T-helper 1 cell treated with Interleukin-12 subunit alpha and Interleukin-12 subunit beta and Interleukin-4 antibody, amounts not matched to agents 30 μg/mL and 1 μg/mL, for 36 hours (primary cell): ENCODE results near the gene CARMIL1.

Source experiments
- H3K27ac Mint-ChIP-seq: one replicate; pipeline ENCODE4 v1.8.0; 2021; ENCODE audit warnings: mild to moderate bottlenecking, mixed read lengths
- H3K27me3 Mint-ChIP-seq: one replicate; pipeline ENCODE4 v1.8.0; 2021; ENCODE audit warnings: low read depth, mixed read lengths
- H3K36me3 Mint-ChIP-seq: one replicate; pipeline ENCODE4 v1.8.0; 2021; ENCODE audit warnings: low read depth, mixed read lengths
- H3K4me1 Mint-ChIP-seq: one replicate; pipeline ENCODE4 v1.8.0; 2021; ENCODE audit warnings: low read depth, mixed read lengths
- H3K4me3 Mint-ChIP-seq: one replicate; pipeline ENCODE4 v1.8.0; 2021; ENCODE audit warnings: mild to moderate bottlenecking, moderate library complexity, mixed read lengths
- H3K9me3 Mint-ChIP-seq: one replicate; pipeline ENCODE4 v1.8.0; 2021; ENCODE audit warnings: mixed read lengths

CARMIL1 gene

GRCh38 chr6:25489399-25489798, 210.2 kb downstream of the CARMIL1 start:
- Mint-ChIP-seq H3K27ac (no peak overlapping the region), H3K4me1 (peaks cover 7% of the 10 kb centered on the region), H3K36me3 (no peaks in the 10 kb centered on the region), H3K9me3 (no peaks in the 10 kb centered on the region), H3K27me3 (no peaks in the 10 kb centered on the region), H3K4me3 (no peak overlapping the region)

- Mint-ChIP-seq H3K27me3 (no peaks in the 10 kb centered on the region), H3K9me3 (no peaks in the 10 kb centered on the region), H3K36me3 (no peaks in the 10 kb centered on the region), H3K4me3 (no peak overlapping the region), H3K4me1 (peaks cover 7% of the 10 kb centered on the region), H3K27ac (no peak overlapping the region)
Measured at GRCh38 chr6:25490018-25490801, 211.0 kb downstream of the CARMIL1 start.

- H3K36me3 Mint-ChIP-seq, result no peaks in the 10 kb centered on the region
- H3K9me3 Mint-ChIP-seq, result no peaks in the 10 kb centered on the region
Measured at GRCh38 chr6:25492951-25493350, 213.8 kb downstream of the CARMIL1 start.

GRCh38 chr6:25494469-25494868, 215.3 kb downstream of the CARMIL1 start:
- no peaks in the 10 kb centered on the region for H3K9me3 Mint-ChIP-seq
- no peaks in the 10 kb centered on the region for H3K36me3 Mint-ChIP-seq
- H3K4me1 Mint-ChIP-seq, result peaks cover 7% of the 10 kb centered on the region
- no peaks in the 10 kb centered on the region for H3K27me3 Mint-ChIP-seq
- no peak overlapping the region for H3K27ac Mint-ChIP-seq
- H3K4me3 Mint-ChIP-seq, result no peak overlapping the region

More at GRCh38 chr6:25492951-25493350, 213.8 kb downstream of the CARMIL1 start:
- no peak overlapping the region for H3K4me3 Mint-ChIP-seq
- H3K27me3 Mint-ChIP-seq, result no peaks in the 10 kb centered on the region
- peaks cover 7% of the 10 kb centered on the region for H3K4me1 Mint-ChIP-seq
- no peak overlapping the region for H3K27ac Mint-ChIP-seq

- H3K4me1 Mint-ChIP-seq, result no peaks in the 10 kb centered on the region
- H3K4me3 Mint-ChIP-seq, result no peak overlapping the region
- no peaks in the 10 kb centered on the region for H3K27me3 Mint-ChIP-seq
Measured at GRCh38 chr6:25497383-25498040, 218.3 kb downstream of the CARMIL1 start.

GRCh38 chr6:25498505-25498904, 219.3 kb downstream of the CARMIL1 start:
- H3K27ac Mint-ChIP-seq, result no peak overlapping the region
- no peak overlapping the region for H3K4me3 Mint-ChIP-seq
- no peaks in the 10 kb centered on the region for H3K36me3 Mint-ChIP-seq
- H3K9me3 Mint-ChIP-seq, result no peaks in the 10 kb centered on the region
- H3K27me3 Mint-ChIP-seq, result no peaks in the 10 kb centered on the region
- no peaks in the 10 kb centered on the region for H3K4me1 Mint-ChIP-seq

More at GRCh38 chr6:25497383-25498040, 218.3 kb downstream of the CARMIL1 start:
- no peak overlapping the region for H3K27ac Mint-ChIP-seq
- H3K9me3 Mint-ChIP-seq, result no peaks in the 10 kb centered on the region
- H3K36me3 Mint-ChIP-seq, result no peaks in the 10 kb centered on the region

GRCh38 chr6:25499615-25500235, 220.6 kb downstream of the CARMIL1 start:
- H3K27me3 Mint-ChIP-seq, result no peaks in the 10 kb centered on the region
- H3K4me3 Mint-ChIP-seq, result no peak overlapping the region
- no peak overlapping the region for H3K27ac Mint-ChIP-seq
- H3K9me3 Mint-ChIP-seq, result no peaks in the 10 kb centered on the region
- H3K36me3 Mint-ChIP-seq, result no peaks in the 10 kb centered on the region
- no peaks in the 10 kb centered on the region for H3K4me1 Mint-ChIP-seq

- Mint-ChIP-seq H3K36me3 (no peaks in the 10 kb centered on the region), H3K9me3 (no peaks in the 10 kb centered on the region), H3K4me1 (no peaks in the 10 kb centered on the region), H3K27ac (no peak overlapping the region), H3K27me3 (no peaks in the 10 kb centered on the region), H3K4me3 (no peak overlapping the region)
Measured at GRCh38 chr6:25503686-25504085, 224.5 kb downstream of the CARMIL1 start.

- Mint-ChIP-seq H3K4me3 (no peak overlapping the region), H3K36me3 (no peaks in the 10 kb centered on the region), H3K27ac (no peak overlapping the region), H3K9me3 (no peaks in the 10 kb centered on the region), H3K27me3 (no peaks in the 10 kb centered on the region), H3K4me1 (peaks cover 2% of the 10 kb centered on the region)
Measured at GRCh38 chr6:25504661-25505060, 225.5 kb downstream of the CARMIL1 start.

- Mint-ChIP-seq H3K27ac (no peak overlapping the region), H3K4me1 (peaks cover 2% of the 10 kb centered on the region), H3K36me3 (no peaks in the 10 kb centered on the region), H3K4me3 (no peak overlapping the region), H3K9me3 (no peaks in the 10 kb centered on the region), H3K27me3 (no peaks in the 10 kb centered on the region)
Measured at GRCh38 chr6:25506020-25506419, 226.8 kb downstream of the CARMIL1 start.

- H3K9me3 Mint-ChIP-seq, result no peaks in the 10 kb centered on the region
- no peaks in the 10 kb centered on the region for H3K36me3 Mint-ChIP-seq
- no peaks in the 10 kb centered on the region for H3K27me3 Mint-ChIP-seq
- no peak overlapping the region for H3K27ac Mint-ChIP-seq
- H3K4me1 Mint-ChIP-seq, result peaks cover 2% of the 10 kb centered on the region
- H3K4me3 Mint-ChIP-seq, result no peak overlapping the region
Measured at GRCh38 chr6:25508051-25508450, 228.9 kb downstream of the CARMIL1 start.

- Mint-ChIP-seq H3K36me3 (no peaks in the 10 kb centered on the region), H3K27me3 (no peaks in the 10 kb centered on the region)
Measured at GRCh38 chr6:25511376-25511775, 232.2 kb downstream of the CARMIL1 start.

GRCh38 chr6:25512560-25512959, 233.4 kb downstream of the CARMIL1 start:
- Mint-ChIP-seq H3K9me3 (no peaks in the 10 kb centered on the region), H3K27ac (no peak overlapping the region), H3K4me3 (no peak overlapping the region), H3K4me1 (peaks cover 2% of the 10 kb centered on the region), H3K36me3 (no peaks in the 10 kb centered on the region), H3K27me3 (no peaks in the 10 kb centered on the region)

More at GRCh38 chr6:25511376-25511775, 232.2 kb downstream of the CARMIL1 start:
- Mint-ChIP-seq H3K27ac (no peak overlapping the region), H3K9me3 (no peaks in the 10 kb centered on the region), H3K4me1 (peaks cover 2% of the 10 kb centered on the region), H3K4me3 (no peak overlapping the region)

- Mint-ChIP-seq H3K36me3 (no peaks in the 10 kb centered on the region), H3K27ac (no peak overlapping the region)
Measured at GRCh38 chr6:25519856-25520255, 240.7 kb downstream of the CARMIL1 start.

GRCh38 chr6:25524542-25524941, 245.4 kb downstream of the CARMIL1 start:
- no peaks in the 10 kb centered on the region for H3K36me3 Mint-ChIP-seq
- H3K4me1 Mint-ChIP-seq, result no peaks in the 10 kb centered on the region
- H3K9me3 Mint-ChIP-seq, result no peaks in the 10 kb centered on the region
- H3K27me3 Mint-ChIP-seq, result no peaks in the 10 kb centered on the region
- no peak overlapping the region for H3K27ac Mint-ChIP-seq
- H3K4me3 Mint-ChIP-seq, result no peak overlapping the region

More at GRCh38 chr6:25519856-25520255, 240.7 kb downstream of the CARMIL1 start:
- no peaks in the 10 kb centered on the region for H3K9me3 Mint-ChIP-seq
- no peaks in the 10 kb centered on the region for H3K4me1 Mint-ChIP-seq
- H3K4me3 Mint-ChIP-seq, result no peak overlapping the region
- H3K27me3 Mint-ChIP-seq, result no peaks in the 10 kb centered on the region
